ENCODE data around the gene HBA2.

Gene HBA2

DNA sequence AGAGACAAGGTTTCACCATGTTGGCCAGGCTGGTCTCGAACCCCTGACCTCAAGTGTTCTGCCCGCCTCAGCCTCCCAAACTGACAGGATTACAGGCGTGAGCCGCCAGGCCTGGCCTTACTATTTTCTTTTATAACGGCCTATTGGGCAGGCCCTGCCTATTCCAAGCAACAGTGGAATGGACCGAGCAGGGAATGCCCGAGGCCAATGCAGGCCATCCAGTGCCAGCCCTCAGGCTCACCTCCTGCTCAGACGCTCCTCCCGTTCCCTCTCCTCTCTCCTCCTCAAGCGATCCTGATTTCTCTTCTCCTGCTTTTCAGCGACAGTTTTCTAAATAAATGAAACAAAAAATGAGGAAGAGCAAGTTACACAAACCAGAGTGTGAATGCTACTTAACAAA lies 20.0 kb downstream of the HBA2 start:
- Histone ChIP-seq H3K4me3 (ENCODE audit: low read length, poor library complexity, severe bottlenecking) (no peak overlapping the region), H3F3A (ENCODE audit: low read depth) (no peaks in the 10 kb centered on the region), H3K4me2 (ENCODE audit: low read depth, low read length, poor library complexity, severe bottlenecking) (no peak overlapping the region), H4K20me1 (ENCODE audit: insufficient read depth, low read length, poor library complexity, severe bottlenecking) (no peaks in the 10 kb centered on the region), H3K79me2 (ENCODE audit: insufficient read depth, low read length) (no peaks in the 10 kb centered on the region), H3K9me2 (replicated peaks; ENCODE audit: low read depth, low read length) (no peaks in the 10 kb centered on the region), H3K9ac (ENCODE audit: low read depth, low read length, poor library complexity, severe bottlenecking) (no peak overlapping the region), H2AFZ (ENCODE audit: low read length) (no peak overlapping the region), H3K9me3 (ENCODE audit: insufficient read depth, low read depth, low read length) (no peaks in the 10 kb centered on the region), H3K27me3 (ENCODE audit: insufficient read depth, low read length, poor library complexity, severe bottlenecking) (no peaks in the 10 kb centered on the region), H3K4me1 (ENCODE audit: insufficient read depth, low read length, poor library complexity, severe bottlenecking) (no peaks in the 10 kb centered on the region), H3K36me3 (ENCODE audit: insufficient read depth, low read length) (peaks cover 44% of the 10 kb centered on the region; the same call in 1 of the 2 replicates)
- no peak for TF ChIP-seq EZH2phosphoT487 (IDR thresholded peaks at IDR 0.05; ENCODE audit: borderline replicate concordance)
- TF ChIP-seq, protein P1, sequence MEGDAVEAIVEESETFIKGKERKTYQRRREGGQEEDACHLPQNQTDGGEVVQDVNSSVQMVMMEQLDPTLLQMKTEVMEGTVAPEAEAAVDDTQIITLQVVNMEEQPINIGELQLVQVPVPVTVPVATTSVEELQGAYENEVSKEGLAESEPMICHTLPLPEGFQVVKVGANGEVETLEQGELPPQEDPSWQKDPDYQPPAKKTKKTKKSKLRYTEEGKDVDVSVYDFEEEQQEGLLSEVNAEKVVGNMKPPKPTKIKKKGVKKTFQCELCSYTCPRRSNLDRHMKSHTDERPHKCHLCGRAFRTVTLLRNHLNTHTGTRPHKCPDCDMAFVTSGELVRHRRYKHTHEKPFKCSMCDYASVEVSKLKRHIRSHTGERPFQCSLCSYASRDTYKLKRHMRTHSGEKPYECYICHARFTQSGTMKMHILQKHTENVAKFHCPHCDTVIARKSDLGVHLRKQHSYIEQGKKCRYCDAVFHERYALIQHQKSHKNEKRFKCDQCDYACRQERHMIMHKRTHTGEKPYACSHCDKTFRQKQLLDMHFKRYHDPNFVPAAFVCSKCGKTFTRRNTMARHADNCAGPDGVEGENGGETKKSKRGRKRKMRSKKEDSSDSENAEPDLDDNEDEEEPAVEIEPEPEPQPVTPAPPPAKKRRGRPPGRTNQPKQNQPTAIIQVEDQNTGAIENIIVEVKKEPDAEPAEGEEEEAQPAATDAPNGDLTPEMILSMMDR (conservative IDR thresholded peaks at IDR 0.05; ENCODE audit: low read length): no peak

DNA sequence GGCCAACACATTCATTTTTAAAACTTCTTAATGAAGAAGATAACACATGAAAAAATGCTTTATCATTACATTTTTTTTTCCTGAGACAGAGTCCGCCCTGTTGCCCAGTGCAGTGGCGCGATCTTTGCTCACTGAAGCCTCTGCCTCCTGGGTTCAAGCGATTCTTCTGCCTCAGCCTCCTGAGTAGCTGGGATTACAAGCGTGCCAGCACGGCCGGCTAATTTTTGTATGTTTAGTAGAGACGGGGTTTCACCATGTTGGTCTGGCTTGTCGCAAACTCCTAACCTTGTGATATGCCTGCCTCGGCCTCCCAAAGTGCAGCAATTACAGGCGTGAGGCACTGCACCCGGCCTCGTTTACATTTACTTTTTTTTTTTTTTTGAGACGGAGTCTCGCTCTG lies 20.8 kb downstream of the HBA2 start:
- Histone ChIP-seq H3K79me2 (ENCODE audit: insufficient read depth, low read length) (no peaks in the 10 kb centered on the region), H3K9me2 (replicated peaks; ENCODE audit: low read depth, low read length) (no peaks in the 10 kb centered on the region), H2AFZ (ENCODE audit: low read length) (no peak overlapping the region), H4K20me1 (ENCODE audit: insufficient read depth, low read length, poor library complexity, severe bottlenecking) (no peaks in the 10 kb centered on the region), H3K36me3 (ENCODE audit: insufficient read depth, low read length) (peaks cover 47% of the 10 kb centered on the region; the same call in 1 of the 2 replicates), H3K4me2 (ENCODE audit: low read depth, low read length, poor library complexity, severe bottlenecking) (no peak overlapping the region), H3K9ac (ENCODE audit: low read depth, low read length, poor library complexity, severe bottlenecking) (no peak overlapping the region), H3K9me3 (ENCODE audit: insufficient read depth, low read depth, low read length) (no peaks in the 10 kb centered on the region), H3K4me3 (ENCODE audit: low read length, poor library complexity, severe bottlenecking) (no peak overlapping the region), H3K4me1 (ENCODE audit: insufficient read depth, low read length, poor library complexity, severe bottlenecking) (no peaks in the 10 kb centered on the region), H3F3A (ENCODE audit: low read depth) (no peaks in the 10 kb centered on the region), H3K27me3 (ENCODE audit: insufficient read depth, low read length, poor library complexity, severe bottlenecking) (no peaks in the 10 kb centered on the region)
- no peak for TF ChIP-seq EZH2phosphoT487 (IDR thresholded peaks at IDR 0.05; ENCODE audit: borderline replicate concordance)
- TF ChIP-seq, protein P1 (conservative IDR thresholded peaks at IDR 0.05; ENCODE audit: low read length): no peak

DNA sequence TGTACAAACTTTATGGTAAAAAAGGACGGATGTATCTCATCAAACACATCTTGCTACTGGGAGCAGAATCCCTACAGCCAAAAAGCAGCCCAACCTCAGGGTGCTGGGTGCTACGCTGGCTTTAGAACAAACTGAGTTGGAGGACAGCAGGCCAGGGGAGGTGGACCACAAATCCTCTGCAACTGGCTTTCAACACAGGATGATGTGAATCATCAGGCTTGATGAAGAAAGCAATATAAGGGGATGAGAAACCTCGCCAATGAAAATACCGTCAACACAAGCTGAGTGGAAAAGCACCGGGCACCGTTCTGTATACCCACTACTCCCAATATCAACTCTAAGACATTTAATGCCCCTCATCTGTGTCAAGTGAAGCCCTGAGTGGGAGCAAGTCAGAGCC lies 21.8 kb downstream of the HBA2 start:
- H3K79me2 ChIP-seq (ENCODE audit: insufficient read depth, low read length): no peaks in the 10 kb centered on the region
- H3K9ac ChIP-seq (ENCODE audit: low read depth, low read length, poor library complexity, severe bottlenecking): no peak overlapping the region
- no peaks in the 10 kb centered on the region for H3K27me3 ChIP-seq (ENCODE audit: insufficient read depth, low read length, poor library complexity, severe bottlenecking)
- no peaks in the 10 kb centered on the region for H4K20me1 ChIP-seq (ENCODE audit: insufficient read depth, low read length, poor library complexity, severe bottlenecking)
- H3K9me2 ChIP-seq (replicated peaks; ENCODE audit: low read depth, low read length): no peaks in the 10 kb centered on the region
- no peak overlapping the region for H2AFZ ChIP-seq (ENCODE audit: low read length)
- no peaks in the 10 kb centered on the region for H3K4me1 ChIP-seq (ENCODE audit: insufficient read depth, low read length, poor library complexity, severe bottlenecking)
- H3K9me3 ChIP-seq (ENCODE audit: insufficient read depth, low read depth, low read length): no peaks in the 10 kb centered on the region
- no peak overlapping the region for H3K4me3 ChIP-seq (ENCODE audit: low read length, poor library complexity, severe bottlenecking)
- H3K4me2 ChIP-seq (ENCODE audit: low read depth, low read length, poor library complexity, severe bottlenecking): no peak overlapping the region
- TF ChIP-seq EZH2phosphoT487 (IDR thresholded peaks at IDR 0.05; ENCODE audit: borderline replicate concordance): no peak
- TF ChIP-seq, protein P1 (conservative IDR thresholded peaks at IDR 0.05; ENCODE audit: low read length): no peak
- no peaks in the 10 kb centered on the region for H3F3A ChIP-seq (ENCODE audit: low read depth)
- peaks cover 44% of the 10 kb centered on the region; the same call in 1 of the 2 replicates for H3K36me3 ChIP-seq (ENCODE audit: insufficient read depth, low read length)
